ENCODE measurements around the gene DST. TPM values are rescaled to one million over a fixed set of nuclear protein-coding genes. Genes with fewer than 3 reads are reported as not detected.

The DST gene
- total and polyA plus RNA-seq, 2 of the 4 experiments (the other 2 are of a cell fraction) = 97.7 to 452 TPM

DNA sequence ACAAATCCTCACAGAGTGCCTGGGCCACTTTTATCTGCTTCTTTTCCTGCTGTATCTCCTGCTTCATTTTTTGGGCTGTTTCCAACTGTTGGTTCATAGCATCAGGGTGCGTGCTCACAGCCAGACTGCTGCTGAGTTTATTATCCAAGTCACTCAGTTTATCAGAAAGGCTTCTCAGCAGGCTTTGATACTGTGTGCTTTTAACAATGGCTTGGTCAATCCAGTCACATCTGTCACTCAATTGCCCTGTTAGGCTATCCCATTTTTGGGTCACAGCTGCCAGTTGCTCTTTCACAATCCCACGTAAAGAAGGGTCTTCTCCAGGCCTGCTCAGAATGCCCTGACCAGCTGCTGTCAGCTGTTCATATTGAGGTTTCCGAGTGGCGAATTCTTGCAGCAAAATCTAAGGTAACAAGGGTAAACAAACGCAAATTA, 87.2 kb downstream of the DST start:
- Histone ChIP-seq H3K18ac (ENCODE audit: low read depth, low read length) (no peak overlapping the region), H4K5ac (ENCODE audit: low read depth, low read length) (no peak overlapping the region), H2BK15ac (ENCODE audit: low read depth, low read length) (no peak overlapping the region), H3K23ac (ENCODE audit: low read depth, low read length) (0 out of 2 replicates have a peak overlapping the region, but pooled peaks have one; percentile 10), H2BK5ac (ENCODE audit: low read depth, low read length, poor library complexity, severe bottlenecking) (peak overlapping the region; percentile 13), H4K91ac (ENCODE audit: insufficient read depth, low read depth, low read length) (no peak overlapping the region), H3K56ac (ENCODE audit: extremely low read depth, insufficient read depth, low read length) (no peak overlapping the region), H2AK9ac (replicated peaks; ENCODE audit: low read depth, low read length, poor library complexity) (no peak overlapping the region), H3K9me1 (ENCODE audit: insufficient read depth, low read length) (no peaks in the 10 kb centered on the region), H3K79me1 (ENCODE audit: low read depth in 1 of 2, low read length in 2 of 2) (peaks cover 18 to 40% of the 10 kb centered on the region in 2 experiments), H3K27me3 (ENCODE audit: control insufficient read depth, insufficient read depth, low read length) (no peaks in the 10 kb centered on the region), H4K20me1 (ENCODE audit: insufficient read depth, low read length) (peaks cover 11% of the 10 kb centered on the region; the same call in 1 of the 2 replicates), H3K4me3 (ENCODE audit: insufficient read depth, low read depth, low read length) (no peak overlapping the region), H4K8ac (ENCODE audit: low read depth in 2 of 2, low read length in 2 of 2) (peak overlapping the region in 1 of 2 experiments; percentile 40; a peak in 1 of 4 replicates), H3K4me2 (ENCODE audit: low read depth, low read length) (no peak overlapping the region), H3K4me1 (ENCODE audit: control insufficient read depth, insufficient read depth, low read length) (peaks cover 6% of the 10 kb centered on the region), H2AFZ (replicated peaks; ENCODE audit: low read length, poor library complexity) (no peak overlapping the region), H3K9me3 (ENCODE audit: control insufficient read depth, insufficient read depth, low read length) (no peaks in the 10 kb centered on the region), H2BK20ac (ENCODE audit: low read depth, low read length) (no peak overlapping the region), H2BK120ac (ENCODE audit: low read depth, low read length) (no peak overlapping the region), H3K14ac (replicated peaks; ENCODE audit: low read depth, low read length) (peak overlapping the region; percentile 43; the same call in 1 of the 2 replicates), H3K9ac (ENCODE audit: low read depth, low read length) (no peak overlapping the region), H3K27ac (ENCODE audit: insufficient read depth, low read length) (peak overlapping the region; percentile 27; the same call in 1 of the 2 replicates), H3K4ac (ENCODE audit: low read depth, low read length) (no peak overlapping the region), H3K36me3 (ENCODE audit: control insufficient read depth, insufficient read depth, low read length) (peaks cover 24% of the 10 kb centered on the region), H2AK5ac (ENCODE audit: low read depth, low read length) (no peak overlapping the region)
- dilution Hi-C loops (cut with HindIII; ENCODE audit: low sequenced_read_pairs, unreplicated experiment) = no loop called here
- BruUV-seq (replicated peaks) = no TSS peak
- ChIA-PET POLR2A (ENCODE audit: unreplicated experiment) (no interaction called here), CTCF (no interaction called here)
- no peak for TF ChIP-seq RFX5 (IDR thresholded peaks at IDR 0.05; ENCODE audit: low read depth, low read length)
- no peak for TF ChIP-seq FOS (IDR thresholded peaks at IDR 0.05; ENCODE audit: low read depth, low read length)
- no peak for TF ChIP-seq POLR2A (IDR thresholded peaks at IDR 0.05; ENCODE audit: low read depth, low read length)
- no peak for TF ChIP-seq USF2 (IDR thresholded peaks at IDR 0.05; ENCODE audit: low read depth, low read length)
- no peak for TF ChIP-seq MXI1 (IDR thresholded peaks at IDR 0.05; ENCODE audit: borderline replicate concordance, low read depth, low read length)
- TF ChIP-seq, protein P1, sequence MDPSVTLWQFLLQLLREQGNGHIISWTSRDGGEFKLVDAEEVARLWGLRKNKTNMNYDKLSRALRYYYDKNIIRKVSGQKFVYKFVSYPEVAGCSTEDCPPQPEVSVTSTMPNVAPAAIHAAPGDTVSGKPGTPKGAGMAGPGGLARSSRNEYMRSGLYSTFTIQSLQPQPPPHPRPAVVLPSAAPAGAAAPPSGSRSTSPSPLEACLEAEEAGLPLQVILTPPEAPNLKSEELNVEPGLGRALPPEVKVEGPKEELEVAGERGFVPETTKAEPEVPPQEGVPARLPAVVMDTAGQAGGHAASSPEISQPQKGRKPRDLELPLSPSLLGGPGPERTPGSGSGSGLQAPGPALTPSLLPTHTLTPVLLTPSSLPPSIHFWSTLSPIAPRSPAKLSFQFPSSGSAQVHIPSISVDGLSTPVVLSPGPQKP (IDR thresholded peaks at IDR 0.05; ENCODE audit: borderline replicate concordance, low read depth, low read length) = no peak
- no peak for TF ChIP-seq CTCF (conservative IDR thresholded peaks at IDR 0.05; ENCODE audit: low read depth, low read length)
- intact Hi-C loops (cut with micrococcal nuclease) = no loop called here
- in situ Hi-C loops (cut with MboI; ENCODE audit: low sequenced_read_pairs) = loop anchor here (25.0 kb wide), 1 partner anchor 568 kb away; no protein-coding TSS in a partner anchor
- 56% methylated on average over 1 of the region's 5 CpGs; no CpG with 5 or more reads in 1 of the 2 experiments for WGBS, 2 experiments (ENCODE audit: extremely low coverage in 2 of 2, insufficient read length in 1 of 2)
- peak; percentile 73 for DNase-seq
- peak; percentile 16; the same call in 1 of the 2 replicates for ATAC-seq (ENCODE audit: low read depth)
